GM13977 (cell line): ENCODE data around the gene UNC5B.

Experiments
- DNase-seq: peaks from one replicate; pipeline ENCODE4 v3.0.0; 2012; ENCODE audit warnings: low spot score
- in situ Hi-C: fragments of 300-500 bp; cut with MboI; formaldehyde crosslinking; loops from one replicate; pipeline ENCODE4 v1.12.0; 2022; ENCODE audit warnings: low sequenced_read_pairs, low pct_unique_long_range_greater_than_20kb, mixed read lengths, inconsistent platforms; ENCODE audit not compliant: unreplicated experiment
- TF ChIP-seq, protein P1 (sequence below): IDR thresholded peaks from 2 replicates; pipeline ENCODE4 v1.5.1; 2012; ENCODE audit warnings: mild to moderate bottlenecking, control low read depth; ENCODE audit not compliant: insufficient read depth; ENCODE audit errors: extremely low read depth, missing control alignments

The UNC5B gene

DNA sequence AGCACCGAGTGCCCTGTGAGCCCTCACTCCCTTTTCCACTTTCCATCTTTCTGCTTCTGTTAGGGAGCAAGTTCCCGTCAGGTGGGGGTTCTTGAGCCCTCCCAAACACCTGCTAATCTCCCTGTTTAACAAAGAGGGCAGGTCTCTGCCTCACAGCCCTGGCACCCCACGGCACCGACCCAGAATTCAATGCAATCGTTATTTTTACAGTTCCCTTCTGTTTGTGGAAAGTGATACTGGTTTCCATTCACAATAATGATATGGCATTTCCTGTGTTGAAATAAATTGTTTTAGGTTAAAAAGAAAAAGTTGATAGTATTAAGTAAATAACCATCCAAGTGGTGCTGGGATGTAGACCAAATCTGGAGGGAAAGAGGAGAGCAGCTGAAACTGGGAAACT is 67.8 kb downstream of the UNC5B start:
- DNase-seq = no peak
- TF ChIP-seq, protein P1, sequence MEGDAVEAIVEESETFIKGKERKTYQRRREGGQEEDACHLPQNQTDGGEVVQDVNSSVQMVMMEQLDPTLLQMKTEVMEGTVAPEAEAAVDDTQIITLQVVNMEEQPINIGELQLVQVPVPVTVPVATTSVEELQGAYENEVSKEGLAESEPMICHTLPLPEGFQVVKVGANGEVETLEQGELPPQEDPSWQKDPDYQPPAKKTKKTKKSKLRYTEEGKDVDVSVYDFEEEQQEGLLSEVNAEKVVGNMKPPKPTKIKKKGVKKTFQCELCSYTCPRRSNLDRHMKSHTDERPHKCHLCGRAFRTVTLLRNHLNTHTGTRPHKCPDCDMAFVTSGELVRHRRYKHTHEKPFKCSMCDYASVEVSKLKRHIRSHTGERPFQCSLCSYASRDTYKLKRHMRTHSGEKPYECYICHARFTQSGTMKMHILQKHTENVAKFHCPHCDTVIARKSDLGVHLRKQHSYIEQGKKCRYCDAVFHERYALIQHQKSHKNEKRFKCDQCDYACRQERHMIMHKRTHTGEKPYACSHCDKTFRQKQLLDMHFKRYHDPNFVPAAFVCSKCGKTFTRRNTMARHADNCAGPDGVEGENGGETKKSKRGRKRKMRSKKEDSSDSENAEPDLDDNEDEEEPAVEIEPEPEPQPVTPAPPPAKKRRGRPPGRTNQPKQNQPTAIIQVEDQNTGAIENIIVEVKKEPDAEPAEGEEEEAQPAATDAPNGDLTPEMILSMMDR = no peak
- in situ Hi-C loops = no loop called here

DNA sequence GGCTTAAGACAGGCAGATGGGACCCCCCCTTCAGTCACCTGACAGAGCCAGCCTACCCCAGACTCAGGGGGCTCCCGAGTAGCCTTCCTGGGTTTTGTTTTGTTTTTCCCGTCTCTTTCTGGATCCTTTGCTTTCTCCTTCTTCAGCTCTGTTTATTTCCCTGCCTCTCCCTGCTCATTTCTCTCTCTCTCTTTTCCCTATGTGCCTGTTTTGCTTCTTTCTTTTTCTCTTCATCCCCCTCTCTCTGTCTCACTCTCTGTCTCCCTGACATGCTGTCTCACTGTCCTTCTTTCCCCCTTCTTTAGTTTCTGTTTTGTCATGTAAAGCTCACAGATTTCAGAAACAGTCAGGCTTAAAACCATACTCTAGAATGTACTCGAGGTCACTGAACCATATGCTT is 68.5 kb downstream of the UNC5B start:
- in situ Hi-C loops = no loop called here
- TF ChIP-seq, protein P1 = no peak
- no peak for DNase-seq

DNA sequence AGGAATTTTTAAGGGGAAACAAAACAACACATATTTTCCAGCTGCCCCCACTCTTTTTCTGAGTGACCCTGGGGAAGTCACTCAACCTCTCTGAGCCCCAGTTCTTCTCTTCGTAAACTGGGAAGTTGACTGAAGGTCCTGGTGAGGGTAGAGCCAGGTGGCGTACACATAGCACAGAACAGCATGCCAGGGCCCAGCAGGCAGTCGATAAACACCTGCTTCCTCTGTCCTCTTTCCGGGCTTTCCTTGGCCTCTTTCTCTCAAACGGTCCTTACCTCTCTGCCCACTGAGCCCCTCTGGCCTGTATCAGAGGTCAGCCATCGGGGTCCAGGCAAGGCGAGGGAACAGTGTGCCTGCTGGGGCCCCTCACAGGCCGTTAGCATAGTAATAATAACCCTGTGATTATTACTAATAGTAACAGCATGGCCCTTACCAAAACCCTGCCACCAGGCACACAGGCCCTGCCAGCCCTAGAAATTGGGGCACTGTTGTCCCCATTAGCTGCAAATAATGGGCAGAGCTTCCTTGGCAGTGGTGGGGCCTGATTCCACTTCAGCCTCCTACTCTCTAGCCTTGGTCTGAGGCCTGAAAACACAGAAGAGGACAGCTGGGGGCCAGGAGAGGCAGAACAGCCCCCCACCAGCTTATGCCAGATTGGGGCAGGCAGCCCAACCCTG is 69.4 kb downstream of the UNC5B start:
- no peak for DNase-seq
- TF ChIP-seq, protein P1 = no peak
- in situ Hi-C loops = no loop called here

DNA sequence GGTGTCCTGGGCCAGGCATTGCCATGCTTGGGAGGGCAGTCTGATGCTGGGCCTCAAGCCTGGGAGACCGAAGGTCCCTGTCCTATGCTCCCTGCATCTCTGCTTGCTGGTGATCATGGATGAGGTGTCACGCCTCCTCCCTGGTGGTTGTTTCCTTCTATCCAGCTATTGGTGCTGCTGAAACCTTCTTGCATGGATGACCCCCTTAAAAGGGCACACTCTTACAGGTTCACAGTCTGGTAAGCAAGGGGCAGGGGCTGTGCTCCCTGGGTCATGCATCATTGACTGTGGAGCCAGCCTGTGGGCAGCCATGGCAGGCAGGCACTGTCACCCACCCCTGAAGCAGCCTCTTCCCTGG is 69.9 kb downstream of the UNC5B start:
- in situ Hi-C loops = no loop called here
- TF ChIP-seq, protein P1 = no peak
- DNase-seq = no peak

DNA sequence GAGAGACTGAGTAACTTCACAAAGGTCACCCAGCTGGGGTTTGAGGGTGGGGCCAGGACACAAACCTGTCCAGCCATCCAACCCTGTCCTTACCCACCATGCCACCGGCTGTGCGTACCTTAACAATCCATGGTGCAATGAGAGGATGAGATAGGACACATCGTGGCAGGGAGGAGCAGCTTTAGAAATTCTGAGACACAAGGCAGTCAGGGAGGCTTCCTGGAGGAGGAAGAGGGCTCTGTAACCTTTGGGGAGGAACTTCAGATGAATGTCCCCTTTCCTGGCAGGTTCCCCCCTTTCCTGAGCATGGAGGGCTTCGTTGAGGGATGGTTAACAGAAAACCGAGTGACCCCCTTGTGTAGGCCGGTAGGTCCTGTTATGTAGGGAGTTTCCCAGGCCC is 71.0 kb downstream of the UNC5B start:
- in situ Hi-C loops = no loop called here
- DNase-seq = no peak
- TF ChIP-seq, protein P1 = no peak

DNA sequence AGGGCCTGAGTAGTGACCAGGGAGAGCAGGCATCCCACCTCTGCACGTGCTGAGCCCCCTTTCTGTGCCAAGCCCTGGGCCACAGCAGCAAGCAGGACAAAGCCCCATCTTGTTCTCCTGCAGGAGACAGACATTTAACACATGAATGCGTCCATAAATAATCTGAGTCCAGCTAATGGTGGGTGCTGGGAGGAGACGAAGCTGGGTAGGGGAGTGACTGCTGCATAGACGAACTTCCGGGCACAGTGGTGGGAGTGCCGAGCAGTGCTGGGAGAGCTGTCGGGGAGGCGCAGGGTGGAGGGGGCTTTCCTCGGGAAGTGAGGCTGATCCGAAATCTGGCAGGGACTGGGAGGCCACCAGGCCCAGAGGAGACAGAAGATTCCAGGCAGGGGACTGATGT is 71.5 kb downstream of the UNC5B start:
- in situ Hi-C loops = no loop called here
- TF ChIP-seq, protein P1 = no peak
- DNase-seq = no peak

DNA sequence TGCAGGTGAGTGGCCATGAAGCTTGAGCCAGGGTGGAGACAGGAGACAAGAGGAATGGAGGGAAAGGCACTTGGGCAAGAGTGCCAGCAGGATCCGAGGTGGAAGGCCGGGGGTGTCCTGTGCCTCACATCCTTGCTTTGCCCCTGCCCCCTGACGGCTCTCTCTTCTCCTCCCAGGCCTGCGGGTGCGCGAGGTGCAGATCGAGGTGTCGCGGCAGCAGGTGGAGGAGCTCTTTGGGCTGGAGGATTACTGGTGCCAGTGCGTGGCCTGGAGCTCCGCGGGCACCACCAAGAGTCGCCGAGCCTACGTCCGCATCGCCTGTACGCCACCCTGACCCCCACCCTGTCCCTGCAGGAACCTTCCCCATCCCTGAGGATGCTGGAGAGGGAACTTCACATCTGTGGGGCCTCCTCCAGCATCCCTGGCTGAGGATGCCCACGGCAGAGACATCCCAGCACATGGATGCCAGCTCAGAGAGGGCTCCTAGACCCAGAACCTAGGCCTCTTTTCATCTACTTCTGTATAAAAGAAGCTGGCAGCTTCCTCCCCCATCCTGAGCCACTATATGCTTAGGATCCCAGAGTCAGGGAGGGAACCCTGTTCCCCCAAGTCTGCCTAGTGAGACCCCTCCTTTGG is 72.3 kb downstream of the UNC5B start:
- no peak for DNase-seq
- TF ChIP-seq, protein P1 = no peak
- in situ Hi-C loops = no loop called here
